ENCODE data around the gene COLGALT1. TPM values are rescaled to one million over a fixed set of nuclear protein-coding genes. Genes with fewer than 3 reads are reported as not detected.
A peak's percentile ranks its signal among the peaks of the same experiment; 100 is the strongest.

COLGALT1 gene
- total and polyA plus RNA-seq, 9 of the 15 experiments (the other 6 are each of a cell fraction or from before 2014, with no cell fraction given), result 4.9 to 119 (median 82.6) TPM

- H3K4me1 ChIP-seq (replicated peaks in 1 of 2; ENCODE audit: control insufficient read depth in 2 of 2, insufficient read depth in 2 of 2, low read length in 2 of 2), result peaks cover 0 to 20% of the 10 kb centered on the region in 2 experiments; a peak in 3 of 5 replicates
- H3K4me2 ChIP-seq (ENCODE audit: insufficient read depth, low read length), result no peak overlapping the region
- peak; percentile 48; the same call in 2 of the 3 replicates for ATAC-seq
- peak overlapping the region; percentile 25; the same call in 1 of the 2 replicates for H2AFZ ChIP-seq (ENCODE audit: low read depth, low read length)
- in situ Hi-C loops (cut with MboI) (no loop called here), intact Hi-C loops (cut with micrococcal nuclease) (no loop called here)
- H3K9me1 ChIP-seq (ENCODE audit: control insufficient read depth, insufficient read depth, low read length), result no peaks in the 10 kb centered on the region
- H3K79me2 ChIP-seq (ENCODE audit: control insufficient read depth, insufficient read depth, low read length), result no peaks in the 10 kb centered on the region
- BruUV-seq (replicated peaks), result no TSS peak
- no peak for DNase-seq (ENCODE audit: extremely low read depth in 1 of 4, low spot score in 3 of 4)
- CTCF ChIA-PET (ENCODE audit: low intra/inter-chr PET ratio), result no interaction called here
- WGBS (ENCODE audit: insufficient coverage, low coverage, missing lambda C conversion rate), result 12% methylated on average over 8 of the region's 8 CpGs
- no peaks in the 10 kb centered on the region for H4K20me1 ChIP-seq (replicated peaks; ENCODE audit: control insufficient read depth, insufficient read depth, low read length)
- TF ChIP-seq ZNF121 (CRISPR knock-in tag; conservative IDR thresholded peaks at IDR 0.05), result no peak
- TF ChIP-seq KLF6 (CRISPR knock-in tag; IDR thresholded peaks at IDR 0.05; ENCODE audit: borderline replicate concordance), result no peak
- no peak for TF ChIP-seq BRCA1 (IDR thresholded peaks at IDR 0.05)
- TF ChIP-seq BRCA1 (CRISPR knock-in tag; IDR thresholded peaks at IDR 0.05), result no peak
- TF ChIP-seq SAFB2 (IDR thresholded peaks at IDR 0.05; ENCODE audit: borderline replicate concordance, low read depth, low read length, severe bottlenecking), result no peak
- TF ChIP-seq FUS (optimal IDR thresholded peaks at IDR 0.05; ENCODE audit: low read depth, low read length), result no peak
- peak; percentile 42; the same call in 1 of the 2 replicates for TF ChIP-seq CHD2 (IDR thresholded peaks at IDR 0.05; ENCODE audit: low read depth, low read length)
- POLR2A ChIA-PET, result interaction anchor here (0.6 to 2.0 kb wide), 5 partner anchors 10 to 329 kb away, joined by 3 to 4 read pairs (median 4); partner anchors contain the start of gene RPL18A
- H3K27me3 ChIP-seq (ENCODE audit: control insufficient read depth in 2 of 2, insufficient read depth in 2 of 2, low read length in 2 of 2), result peaks cover 0 to 11% of the 10 kb centered on the region in 2 experiments; a peak in 1 of 5 replicates
- no peak overlapping the region for H3K4me3 ChIP-seq
- no peak for FAIRE-seq
- peak overlapping the region in 1 of 2 experiments; percentile 83; a peak in 1 of 4 replicates for H3K9ac ChIP-seq (ENCODE audit: insufficient read depth in 1 of 2, low read depth in 2 of 2, low read length in 2 of 2)
- no peaks in the 10 kb centered on the region for H3K9me3 ChIP-seq (replicated peaks; ENCODE audit: control insufficient read depth, insufficient read depth, low read depth, low read length)
- H3K36me3 ChIP-seq (ENCODE audit: control insufficient read depth, insufficient read depth, low read length), result no peaks in the 10 kb centered on the region
- H3K27ac ChIP-seq (ENCODE audit: extremely low read depth, low read depth, low read length), result no peak overlapping the region
Measured at GRCh38 chr19:17530586-17530985, 24.9 kb upstream of the COLGALT1 start.

All from K562 (cell line).